Gastroesophageal sphincter (tissue), 3 donors: Measurements from ENCODE around the gene CRLF2.

Source experiments
- EP300 ChIP-seq: sonication (generic); formaldehyde crosslinking; IDR thresholded peaks from one replicate; pipeline ENCODE4 v1.6.1; 2017; ENCODE audit warnings: antibody characterized with exemption, mild to moderate bottlenecking
- POLR2A ChIP-seq, 2 donors: fragments of 450-650 bp; IDR thresholded peaks; one replicate each; pipeline ENCODE4 v1.6.1; 2017; ENCODE audit warnings: antibody characterized with exemption in 2 of 2, mild to moderate bottlenecking in 2 of 2, moderate library complexity in 1 of 2
- POLR2AphosphoS5 ChIP-seq: sonication (generic); formaldehyde crosslinking; IDR thresholded peaks from one replicate; pipeline ENCODE4 v1.6.1; 2017; ENCODE audit warnings: antibody characterized with exemption
- TF ChIP-seq, protein P1 (sequence below), 4 experiments: fragments of 200-600 bp in 2 of 4; fragments of 450-650 bp in 2 of 4; sonication (generic) in 1 of 4; IDR thresholded peaks; one replicate each; pipeline ENCODE4 v1.5.1; 2017 to 2019; ENCODE audit warnings: antibody characterized with exemption in 4 of 4, mild to moderate bottlenecking in 2 of 4, moderate library complexity in 2 of 4

DNA sequence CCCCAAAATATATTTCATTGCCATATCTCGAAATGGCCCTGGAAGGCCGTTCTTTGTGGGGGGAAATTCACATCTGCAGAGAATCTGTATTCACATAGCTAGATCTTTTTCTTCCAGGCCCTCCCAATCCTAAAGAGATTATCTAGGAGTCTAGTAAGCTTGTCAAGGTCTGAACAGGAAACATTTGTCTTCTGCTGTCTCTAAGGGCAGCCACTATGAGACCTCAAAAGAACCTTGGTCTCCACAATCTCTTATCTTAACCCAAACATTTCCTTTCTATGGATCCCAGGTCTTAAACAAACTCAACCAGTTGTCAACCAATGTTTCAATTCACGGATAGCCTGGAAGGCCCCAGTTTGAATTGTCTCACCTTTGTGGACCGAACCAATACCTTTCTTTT is 45.0 kb downstream of the CRLF2 start:
- TF ChIP-seq, protein P1, sequence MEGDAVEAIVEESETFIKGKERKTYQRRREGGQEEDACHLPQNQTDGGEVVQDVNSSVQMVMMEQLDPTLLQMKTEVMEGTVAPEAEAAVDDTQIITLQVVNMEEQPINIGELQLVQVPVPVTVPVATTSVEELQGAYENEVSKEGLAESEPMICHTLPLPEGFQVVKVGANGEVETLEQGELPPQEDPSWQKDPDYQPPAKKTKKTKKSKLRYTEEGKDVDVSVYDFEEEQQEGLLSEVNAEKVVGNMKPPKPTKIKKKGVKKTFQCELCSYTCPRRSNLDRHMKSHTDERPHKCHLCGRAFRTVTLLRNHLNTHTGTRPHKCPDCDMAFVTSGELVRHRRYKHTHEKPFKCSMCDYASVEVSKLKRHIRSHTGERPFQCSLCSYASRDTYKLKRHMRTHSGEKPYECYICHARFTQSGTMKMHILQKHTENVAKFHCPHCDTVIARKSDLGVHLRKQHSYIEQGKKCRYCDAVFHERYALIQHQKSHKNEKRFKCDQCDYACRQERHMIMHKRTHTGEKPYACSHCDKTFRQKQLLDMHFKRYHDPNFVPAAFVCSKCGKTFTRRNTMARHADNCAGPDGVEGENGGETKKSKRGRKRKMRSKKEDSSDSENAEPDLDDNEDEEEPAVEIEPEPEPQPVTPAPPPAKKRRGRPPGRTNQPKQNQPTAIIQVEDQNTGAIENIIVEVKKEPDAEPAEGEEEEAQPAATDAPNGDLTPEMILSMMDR (IDR thresholded peaks at IDR 0.05), result no peak
- no peak for TF ChIP-seq POLR2A (IDR thresholded peaks at IDR 0.05)
- TF ChIP-seq POLR2AphosphoS5, result no peak
- no peak for TF ChIP-seq EP300
